Stimulated activated naive CD4-positive, alpha-beta T cell (primary cell): Measurements from ENCODE around the gene ALX1.
A peak's percentile ranks its signal among the peaks of the same experiment; 100 is the strongest.

Experiments
- DNase-seq, 6 experiments: peaks; one replicate each; lab custom pipeline; 2025; lab: John Stamatoyannopoulos, UW

The ALX1 gene

DNA sequence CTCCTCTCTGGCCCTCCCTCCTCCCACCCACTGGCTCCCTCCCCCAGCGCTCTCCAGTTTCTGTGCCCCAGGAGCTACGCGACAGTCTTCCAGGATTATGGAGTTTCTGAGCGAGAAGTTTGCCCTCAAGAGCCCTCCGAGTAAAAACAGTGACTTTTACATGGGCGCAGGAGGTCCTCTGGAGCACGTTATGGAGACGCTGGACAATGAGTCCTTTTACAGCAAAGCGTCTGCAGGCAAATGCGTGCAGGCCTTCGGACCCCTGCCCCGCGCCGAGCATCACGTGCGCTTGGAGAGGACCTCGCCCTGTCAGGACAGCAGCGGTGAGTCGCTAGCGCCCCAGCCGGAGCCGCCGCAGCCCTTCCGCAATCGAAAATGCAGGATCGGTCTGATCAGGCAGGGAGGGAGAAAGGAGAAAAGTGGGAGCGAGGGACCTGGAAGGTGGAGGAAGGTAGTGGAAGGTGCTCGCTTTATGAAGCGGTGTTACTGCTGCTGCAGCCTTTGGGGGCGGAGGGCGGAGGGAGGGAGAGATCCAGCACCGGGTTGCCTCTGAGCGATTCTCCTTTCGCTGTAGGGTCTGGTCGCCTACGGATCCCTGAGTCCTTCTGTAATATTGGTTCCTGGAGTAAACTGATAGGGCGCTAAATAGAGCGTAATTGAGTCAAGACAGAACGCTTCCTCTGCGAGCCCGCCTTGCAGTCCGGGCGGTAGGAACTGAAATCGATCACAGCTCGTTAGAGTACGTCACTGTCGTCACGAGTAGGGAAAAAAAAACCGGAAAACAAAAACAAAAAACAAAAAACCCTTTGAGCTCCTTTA, at the start of gene ALX1:
Gene ALX1, plus strand, starts transcription at position 56 of the 819 bp plus-strand sequence. Its CDS starts 42 bp downstream, at position 98.
- peak in 1 of 6 experiments; percentile 4 for DNase-seq

DNA sequence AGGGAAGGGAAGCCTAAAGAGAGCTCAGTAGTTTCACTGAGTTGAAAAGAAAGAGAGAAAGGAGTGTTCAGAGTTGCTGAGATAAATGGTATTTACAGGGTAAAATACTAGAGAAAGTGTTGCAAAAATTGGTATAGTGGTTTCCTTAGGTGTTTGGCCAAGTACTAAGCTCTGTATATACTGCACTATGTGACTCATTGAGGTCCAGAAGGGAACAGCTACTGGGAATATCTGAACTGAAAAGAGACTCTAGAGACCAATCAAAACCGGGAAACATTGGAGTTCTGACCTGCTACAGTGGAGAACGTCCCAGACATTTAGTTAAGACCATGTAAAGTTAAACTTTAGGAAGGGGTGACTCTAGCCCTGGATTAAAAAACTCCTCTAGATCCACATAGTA, 42.7 kb upstream of the ALX1 start:
- DNase-seq, result no peak

DNA sequence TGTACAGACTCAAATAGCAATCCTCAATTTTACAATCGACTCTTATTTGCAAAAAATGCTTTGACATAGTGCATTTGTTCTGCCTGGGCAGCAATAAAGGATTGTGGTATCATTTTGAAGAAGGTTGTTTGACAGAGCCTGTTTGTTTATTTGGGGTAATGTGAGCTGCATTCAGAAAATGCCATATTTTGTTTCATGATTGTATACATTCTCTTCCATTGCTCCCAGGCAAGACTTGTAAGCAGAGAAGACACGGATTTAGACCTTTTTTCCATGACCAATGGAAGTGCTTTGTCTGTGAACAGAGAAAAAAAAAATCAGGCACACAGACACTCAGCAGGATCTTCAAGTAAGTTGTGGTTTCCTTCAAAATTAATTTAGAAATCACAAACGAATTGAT, 35.5 kb upstream of the ALX1 start:
- DNase-seq, result no peak

DNA sequence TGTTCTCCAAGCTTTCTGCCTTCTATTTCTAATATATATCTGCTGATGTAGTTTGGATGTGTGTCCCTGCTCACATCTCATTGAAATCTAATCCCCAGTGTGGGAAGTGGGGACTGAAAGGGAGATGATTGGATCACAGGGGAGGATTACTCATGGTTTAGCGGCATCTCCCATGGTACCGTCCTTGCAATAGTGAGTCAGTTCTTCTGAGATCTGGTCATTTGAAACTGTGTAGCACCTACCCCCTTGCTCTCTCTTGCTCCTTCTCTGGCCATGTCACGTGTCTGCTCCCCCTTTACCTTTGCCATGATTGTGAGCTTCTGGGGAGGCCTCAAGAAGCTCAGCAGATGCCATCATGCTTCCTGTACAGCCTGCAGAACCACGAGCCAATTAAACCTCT, 26.2 kb upstream of the ALX1 start:
- no peak for DNase-seq

DNA sequence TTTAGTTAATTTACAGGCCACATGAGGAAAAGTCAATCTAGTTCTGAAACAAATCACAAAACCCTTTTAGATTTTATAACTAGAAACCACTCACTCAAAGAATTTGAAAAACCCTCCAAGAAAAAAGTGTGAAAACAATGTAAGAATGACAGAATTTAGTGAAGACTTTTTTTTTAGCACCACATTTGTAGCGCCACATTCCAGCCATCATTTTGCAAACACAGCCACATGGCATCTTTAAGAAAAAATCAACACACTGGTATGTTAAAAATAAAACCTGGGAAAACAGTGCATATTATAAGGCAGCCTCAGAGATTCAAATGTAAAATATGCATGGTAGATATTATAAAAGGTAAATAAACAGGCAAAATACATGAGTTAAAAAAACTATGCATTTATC, 22.3 kb upstream of the ALX1 start:
- no peak for DNase-seq

DNA sequence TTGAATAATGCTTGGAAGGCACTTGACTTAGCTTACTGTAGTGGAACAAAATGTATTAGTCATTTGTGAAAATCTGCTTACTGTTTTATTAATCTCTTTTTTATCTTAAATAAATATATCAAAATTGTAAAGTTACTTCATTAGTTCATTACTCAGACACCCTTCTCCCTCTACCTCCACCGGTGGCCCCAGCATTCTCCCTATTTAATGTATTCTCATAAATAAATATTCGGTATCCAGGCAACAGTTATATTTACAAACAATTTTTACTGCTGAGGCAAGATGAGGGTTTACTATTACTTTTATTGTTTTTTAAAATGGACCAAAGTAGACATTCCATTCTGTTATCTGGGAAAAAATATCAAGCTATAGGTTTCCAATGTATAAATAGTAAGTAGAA, 19.6 kb upstream of the ALX1 start:
- DNase-seq, result no peak

DNA sequence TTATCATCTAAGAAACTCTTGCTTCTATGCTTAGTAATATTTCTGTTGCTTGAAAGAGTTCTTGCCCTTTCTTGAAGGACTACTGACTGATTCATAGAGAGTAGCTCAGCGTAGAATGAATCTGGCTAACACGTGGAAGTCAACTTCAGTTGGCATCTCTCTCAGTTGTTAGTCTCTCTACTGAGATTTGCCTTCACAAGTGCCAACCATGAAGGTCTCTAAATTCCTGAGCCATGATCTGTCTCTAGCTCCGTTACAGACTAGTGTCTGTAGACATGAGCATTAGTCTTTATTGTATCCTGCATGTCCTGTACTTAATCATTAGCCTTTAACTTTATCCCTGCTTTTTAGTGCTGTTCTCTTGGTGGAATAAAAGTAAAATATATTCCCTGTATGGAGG, 19.1 kb upstream of the ALX1 start:
- DNase-seq, result no peak

DNA sequence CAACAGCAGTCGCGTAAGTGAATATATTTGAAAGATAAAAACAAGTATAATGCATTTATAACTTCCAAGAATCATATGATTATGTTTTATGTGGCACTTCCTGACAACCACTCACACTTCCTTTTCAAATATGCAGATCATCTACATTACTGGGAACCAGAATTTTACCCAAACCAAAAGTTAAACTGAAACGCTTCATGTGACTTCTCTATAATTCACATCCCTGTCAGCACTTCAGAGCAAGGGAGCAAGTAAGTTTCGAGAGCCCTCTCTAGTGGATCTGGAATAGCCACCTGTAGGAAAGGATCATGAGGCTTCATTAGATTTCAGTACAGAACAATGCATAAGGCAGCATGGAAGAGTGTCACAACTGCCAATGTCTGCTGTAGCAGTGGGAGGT, 13.7 kb upstream of the ALX1 start:
- no peak for DNase-seq

DNA sequence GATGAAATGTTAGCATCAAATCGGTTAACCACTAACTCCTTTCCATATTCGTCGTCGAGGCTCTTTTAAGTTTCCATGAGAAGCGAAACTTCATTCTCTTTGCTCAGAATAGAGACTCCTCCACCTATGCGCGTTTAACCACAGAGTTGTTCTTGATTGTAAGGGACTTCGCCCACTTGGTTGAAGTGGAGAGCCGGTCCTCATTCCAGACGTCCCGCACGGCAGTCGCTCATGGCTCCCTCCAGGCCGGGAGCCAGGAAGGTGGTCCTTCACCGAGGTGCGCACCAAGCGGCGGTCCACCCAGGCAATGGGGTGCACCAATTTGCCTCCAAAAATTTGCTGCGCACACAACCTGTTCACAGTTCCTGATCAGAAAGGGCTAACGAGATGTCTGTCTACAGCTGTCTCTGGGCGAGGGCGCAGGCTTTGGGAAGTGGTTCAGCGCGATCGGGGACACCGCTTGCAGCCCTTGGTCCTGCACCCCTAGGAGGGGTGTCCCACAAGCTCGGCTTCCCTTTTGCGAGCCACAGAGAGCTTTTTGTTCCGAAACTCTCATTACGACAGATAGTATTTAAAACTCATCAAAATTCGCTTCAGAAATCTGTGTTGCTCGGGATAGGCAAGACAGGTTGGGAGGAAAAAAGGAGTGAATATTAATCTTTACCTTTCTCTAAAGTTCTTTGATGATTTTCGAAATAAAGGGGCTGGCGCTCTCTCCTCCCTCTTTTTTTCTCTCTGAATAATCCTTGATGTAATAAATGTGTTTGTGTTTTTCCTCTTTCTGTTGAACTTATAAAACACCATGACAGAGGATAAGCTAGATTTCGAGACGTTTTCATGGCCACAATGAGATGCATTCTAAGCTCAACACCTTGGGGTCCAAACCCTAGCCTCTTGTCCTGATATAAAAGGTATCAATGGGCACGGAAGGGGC, 6.4 kb upstream of the ALX1 start:
- DNase-seq, result no peak

DNA sequence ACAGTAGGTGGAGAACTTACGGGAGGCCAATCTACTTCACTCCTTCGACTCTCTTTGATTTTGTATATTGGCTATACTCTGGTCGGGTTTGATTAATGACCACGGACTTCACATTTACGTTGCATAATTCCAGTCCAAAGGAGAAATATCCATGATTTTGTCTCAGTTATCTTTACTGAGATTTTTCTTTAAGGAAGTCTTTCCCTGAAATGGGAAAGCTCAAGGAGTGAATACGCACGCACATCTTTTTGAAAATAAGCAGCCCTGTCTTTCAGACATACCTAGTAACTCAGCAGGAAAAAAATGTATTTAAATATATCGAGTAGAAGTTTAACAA, 5.7 kb upstream of the ALX1 start:
- DNase-seq, result no peak

DNA sequence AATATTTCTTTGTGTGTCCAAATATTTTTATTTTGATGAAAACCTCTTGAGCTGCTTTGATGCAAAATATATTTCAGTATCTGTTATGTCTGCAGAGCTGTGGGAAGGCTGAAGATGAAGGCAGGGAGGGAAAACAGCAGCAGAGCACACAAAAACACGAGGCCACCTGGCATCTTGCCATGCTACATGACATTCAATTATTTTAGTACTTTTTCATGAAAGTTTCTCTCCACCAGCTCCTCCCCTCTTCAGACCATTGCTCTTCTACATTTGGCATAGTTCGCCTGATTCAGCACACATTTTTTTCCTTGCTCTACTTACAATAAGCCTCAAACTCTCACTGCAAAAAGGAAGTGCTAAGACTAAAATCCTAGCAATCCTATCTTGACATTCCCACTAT, 4.6 kb upstream of the ALX1 start:
- DNase-seq, result no peak

DNA sequence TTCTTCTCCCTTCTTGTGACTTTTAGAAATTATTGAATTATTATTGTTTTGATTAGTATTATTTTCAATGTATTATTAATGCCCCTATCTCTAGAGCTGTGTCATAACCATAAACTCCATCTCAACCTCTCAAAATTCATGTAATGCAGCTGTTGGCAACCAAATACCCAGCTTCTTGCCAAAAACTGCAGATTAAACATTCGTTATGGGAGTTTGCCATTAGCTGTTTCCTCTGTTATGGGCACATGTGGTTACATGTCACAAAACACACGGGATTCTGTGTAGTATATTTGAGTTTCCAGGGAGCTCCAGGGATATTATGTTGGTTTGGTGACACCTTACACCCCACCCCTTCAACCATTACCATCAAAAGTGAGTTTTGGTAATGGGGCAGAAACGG, 2.8 kb upstream of the ALX1 start:
- no peak for DNase-seq

DNA sequence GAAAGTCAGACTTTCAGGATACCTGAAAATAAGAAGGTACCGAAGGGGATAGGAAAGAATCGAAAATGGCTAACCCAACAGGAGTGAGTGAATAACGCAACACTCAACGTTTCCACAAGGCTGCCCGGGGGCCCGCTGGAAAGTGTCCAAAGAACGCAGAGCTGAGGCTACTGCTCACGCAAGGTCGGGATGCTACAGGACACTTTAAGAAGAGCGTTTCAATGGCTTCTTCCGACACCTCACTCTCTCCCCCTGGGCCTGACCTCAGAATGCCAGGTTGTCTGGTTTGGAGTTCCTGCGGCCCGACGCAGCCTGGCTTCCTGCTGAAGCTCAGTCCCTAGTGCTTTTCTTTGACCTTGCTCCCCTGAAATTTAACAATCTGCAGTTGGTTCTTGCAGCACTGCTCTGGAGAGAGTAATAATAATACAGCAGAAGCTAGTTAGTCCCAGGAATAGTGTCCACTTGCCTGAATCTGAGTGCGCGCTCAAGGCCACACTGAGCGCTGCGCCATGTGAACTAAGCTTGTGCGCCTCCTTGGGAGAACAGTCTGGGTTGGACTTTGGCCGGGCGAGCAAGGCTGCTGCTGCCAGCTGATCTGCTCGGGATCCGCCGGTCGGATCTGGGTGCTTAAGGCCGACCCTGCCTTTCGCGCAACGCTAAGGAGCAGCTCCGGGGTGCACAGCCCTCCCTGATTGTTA, 2.0 kb upstream of the ALX1 start:
- DNase-seq, result no peak

DNA sequence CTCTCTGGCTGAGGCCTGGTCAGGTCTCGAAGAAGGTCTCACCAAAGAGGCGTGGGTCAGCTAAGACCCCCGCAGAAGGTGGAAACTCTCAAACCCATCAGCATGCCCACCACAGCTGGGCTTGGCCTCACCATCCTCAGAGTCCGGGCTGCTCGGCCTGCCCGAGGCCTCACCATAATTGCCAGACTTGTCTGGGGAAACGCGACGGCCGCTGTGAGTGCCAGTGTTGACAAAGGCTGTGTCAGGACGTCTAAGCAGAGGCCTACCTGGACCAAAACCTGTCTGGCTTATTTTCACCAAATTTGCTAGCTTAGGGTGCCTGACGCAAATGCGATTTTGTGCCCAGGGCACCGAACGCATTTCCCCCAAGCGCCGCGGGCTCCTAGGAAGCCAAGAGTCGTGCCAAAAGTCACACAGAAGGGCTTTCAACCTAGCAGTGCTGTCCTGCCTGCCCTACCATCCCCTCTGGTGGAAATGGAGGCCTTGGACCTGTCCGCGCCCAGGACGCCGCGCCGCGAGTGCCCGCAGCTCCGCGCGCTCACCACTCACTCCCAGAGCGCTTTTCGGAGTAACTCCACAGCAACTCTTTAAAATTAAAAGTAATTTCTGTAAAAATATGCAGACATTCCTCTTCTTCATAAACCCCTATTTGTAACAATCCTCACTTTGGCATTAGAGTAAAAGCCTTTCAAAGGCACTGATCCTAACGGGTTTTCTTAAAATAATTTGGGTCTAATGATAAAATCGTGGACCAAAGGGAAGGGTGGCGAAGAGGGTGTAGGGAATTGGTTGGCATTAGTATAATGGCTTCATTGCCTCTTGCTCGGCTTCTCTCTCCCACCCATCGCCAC, 1.2 kb upstream of the ALX1 start:
- no peak for DNase-seq

DNA sequence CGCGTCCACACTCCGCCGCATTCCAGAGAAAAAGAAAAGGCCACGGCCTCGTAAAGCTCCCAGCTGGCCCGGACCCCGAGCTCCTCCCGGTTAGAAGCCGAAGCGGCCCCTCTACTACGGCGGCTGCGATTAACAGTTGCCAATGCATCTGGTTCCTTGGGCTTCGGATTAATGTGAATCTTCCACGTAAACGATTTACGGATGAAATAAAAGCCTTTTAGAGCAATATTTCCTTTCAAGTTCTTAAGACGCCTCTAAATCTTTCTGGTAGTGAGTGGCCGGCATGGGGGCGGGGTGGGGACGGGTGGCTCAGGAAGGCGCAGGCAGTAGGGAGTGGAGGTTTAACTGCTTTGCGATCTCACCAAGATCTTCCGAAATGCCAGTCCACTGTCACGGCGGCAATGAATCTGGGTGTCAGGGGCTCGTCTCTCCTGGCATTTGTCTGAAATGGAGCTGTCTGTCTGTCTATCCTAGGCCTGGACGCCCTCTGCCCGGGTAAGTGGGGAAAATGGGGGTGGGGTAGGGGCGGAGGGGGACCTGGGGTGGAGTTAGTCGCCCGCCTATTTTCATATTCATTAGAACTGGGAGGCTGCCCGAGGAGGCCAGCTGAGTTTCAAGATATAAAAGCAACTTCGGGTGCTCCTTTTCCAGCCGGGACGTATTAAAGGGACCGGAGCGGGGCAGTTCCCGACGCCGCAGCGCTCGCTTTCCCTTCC, 413 bp upstream of the ALX1 start:
- no peak for DNase-seq

DNA sequence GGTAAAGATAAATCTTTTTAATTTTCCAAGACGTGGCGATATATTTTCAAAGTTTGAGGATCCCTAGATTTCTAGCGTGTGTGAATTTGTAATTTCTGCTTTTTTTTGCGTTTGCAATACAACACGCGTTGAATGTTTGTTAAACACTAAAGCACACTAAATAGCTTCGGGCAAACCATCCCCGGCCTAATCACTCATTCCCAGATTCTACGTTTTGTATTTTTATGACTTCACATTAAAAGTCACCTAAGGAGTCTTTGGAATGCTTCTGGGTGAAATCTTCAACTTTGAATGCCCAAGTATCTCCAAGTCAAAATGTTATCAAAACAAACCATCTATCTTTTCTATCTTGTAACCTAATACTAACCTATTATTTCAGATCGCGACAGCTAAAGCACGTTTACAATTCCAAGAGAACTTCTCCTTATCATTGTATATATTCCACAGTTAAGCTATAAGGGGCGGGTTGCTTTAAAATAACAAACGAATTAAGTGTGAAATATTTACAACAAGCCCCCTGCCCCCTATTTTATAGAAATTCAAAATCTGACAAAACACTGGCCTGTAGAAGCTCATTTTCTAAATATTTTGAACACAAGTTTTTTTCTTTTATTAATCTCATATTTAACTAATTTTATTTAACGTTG, 1.1 kb downstream of the ALX1 start:
- DNase-seq, result no peak

DNA sequence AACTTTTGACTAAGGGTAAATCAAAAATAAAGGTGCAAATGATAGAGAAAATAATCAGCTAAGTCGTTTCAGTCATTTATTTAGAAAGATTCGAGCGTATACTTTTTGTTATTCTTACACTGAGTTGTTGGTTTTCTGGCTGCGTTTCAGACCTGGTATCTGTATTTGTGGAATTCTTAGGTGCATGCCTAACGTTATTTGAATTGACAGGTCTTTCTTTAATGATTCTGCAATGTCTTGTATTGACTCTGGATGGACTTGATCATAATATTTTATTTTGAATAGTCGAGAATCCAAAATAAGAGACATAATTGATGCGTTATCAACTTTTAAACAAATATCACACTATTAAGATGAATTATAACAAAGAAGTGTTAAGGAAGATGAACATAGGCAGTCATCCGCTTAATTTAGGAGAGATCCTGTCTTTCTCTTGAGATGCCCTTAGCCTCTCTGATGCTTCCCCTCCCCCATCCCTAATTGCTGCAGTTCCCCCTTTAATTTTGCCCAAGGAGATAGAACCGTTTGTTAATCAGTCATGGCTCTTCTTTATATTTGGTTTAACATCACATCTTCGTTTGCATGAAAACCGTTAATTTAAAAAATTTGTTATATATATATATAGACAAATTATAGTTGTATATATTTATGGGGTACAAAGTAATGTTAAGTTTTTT, 1.8 kb downstream of the ALX1 start:
- no peak for DNase-seq

DNA sequence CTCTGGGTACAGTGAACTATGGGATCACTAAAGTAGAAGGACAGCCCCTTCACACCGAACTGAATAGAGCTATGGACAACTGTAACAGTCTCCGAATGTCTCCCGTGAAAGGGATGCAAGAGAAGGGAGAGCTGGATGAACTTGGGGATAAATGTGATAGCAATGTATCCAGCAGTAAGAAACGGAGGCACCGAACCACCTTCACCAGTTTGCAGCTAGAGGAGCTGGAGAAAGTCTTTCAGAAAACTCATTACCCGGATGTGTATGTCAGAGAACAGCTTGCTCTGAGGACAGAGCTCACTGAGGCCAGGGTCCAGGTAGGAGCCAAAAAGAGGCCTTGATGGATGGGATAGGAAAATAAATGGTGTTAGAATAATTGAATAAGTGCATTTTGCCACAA, 3.5 kb downstream of the ALX1 start:
- DNase-seq, result no peak

DNA sequence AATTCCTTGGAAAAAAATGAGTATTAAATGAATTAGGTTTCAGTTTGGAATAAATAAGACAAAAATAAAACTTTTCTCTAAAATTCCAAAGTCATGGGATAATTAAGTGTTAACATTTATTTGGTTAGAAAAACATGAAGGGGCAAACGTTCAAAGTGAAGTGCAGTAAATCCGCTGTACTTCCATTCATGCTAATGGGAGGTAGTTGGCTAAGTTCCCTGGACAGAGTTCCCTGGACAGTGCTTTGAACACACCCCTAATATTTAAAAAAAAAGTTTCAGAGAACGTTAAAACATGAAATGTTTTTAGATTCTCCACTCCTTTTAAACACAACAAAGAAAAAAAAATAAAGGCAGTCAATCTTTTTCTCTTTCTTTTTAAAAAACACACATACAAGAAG, 16.3 kb downstream of the ALX1 start:
- DNase-seq, result no peak

DNA sequence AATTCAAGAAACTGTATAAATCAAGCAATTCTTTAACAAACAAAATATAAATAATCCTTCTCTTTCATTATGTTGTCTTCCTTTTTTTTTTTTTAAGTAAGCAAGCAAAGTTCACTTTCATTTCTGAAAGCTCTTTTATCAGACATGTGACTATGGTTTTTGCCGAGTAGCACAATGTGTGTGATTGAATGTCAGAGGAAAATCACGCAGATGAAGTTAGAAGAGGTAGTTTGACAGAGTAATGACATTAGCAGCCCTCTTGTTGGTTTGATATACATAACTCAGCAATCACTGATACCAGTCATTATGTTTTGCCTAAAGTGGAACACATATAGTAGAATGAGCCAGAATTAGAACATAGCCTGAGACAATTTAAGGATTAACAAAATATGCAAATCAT, 19.0 kb downstream of the ALX1 start:
- no peak for DNase-seq
